Measurements from ENCODE around the gene NHLH1.
A peak's percentile ranks its signal among the peaks of the same experiment; 100 is the strongest.

Gene NHLH1

DNA sequence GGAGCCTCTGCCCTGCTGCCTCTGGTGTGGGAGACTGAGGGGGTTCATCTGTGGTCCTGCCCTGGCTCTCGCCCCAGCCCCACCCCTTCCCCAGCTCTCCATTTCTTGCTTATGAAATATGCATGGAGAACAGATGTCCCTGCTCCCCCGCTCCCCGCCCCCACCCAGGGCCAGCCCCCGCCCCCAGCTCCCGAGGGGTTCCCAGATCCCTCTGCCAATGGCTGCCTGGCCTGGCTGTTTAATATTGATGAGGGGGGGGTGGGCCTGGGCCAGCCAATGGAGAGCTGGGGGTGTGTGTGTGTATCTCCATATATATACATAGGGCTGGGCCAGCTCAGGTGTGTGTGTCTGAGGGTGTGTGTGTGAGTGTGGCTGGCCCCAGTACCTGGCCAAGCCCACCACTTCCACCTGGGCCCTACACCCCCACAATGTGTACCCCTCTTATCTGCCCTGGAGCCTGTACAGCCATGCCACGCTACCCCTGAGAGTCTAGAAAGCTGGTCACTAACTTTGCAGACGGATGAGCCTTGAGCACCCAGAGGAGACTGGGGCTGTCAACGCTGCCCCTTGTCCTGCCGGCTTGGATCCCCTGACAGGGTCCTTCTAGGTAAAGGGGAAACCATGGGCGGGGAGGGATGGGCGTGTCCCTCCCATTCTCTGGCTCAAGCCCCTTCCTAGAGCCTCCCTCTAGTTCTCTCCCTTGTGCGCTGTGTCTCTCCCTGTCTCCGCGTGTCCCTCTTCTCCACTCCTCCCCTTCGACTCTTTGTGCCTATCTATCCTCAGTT lies at the start of gene NHLH1:
TSS of gene NHLH1 (plus strand) at position 341 of the 785 bp plus-strand sequence. CDS start 3,661 bp downstream, outside the sequence.
- no peak within 1 kb of the TSS for H3K9ac ChIP-seq (ENCODE audit: low read length)

DNA sequence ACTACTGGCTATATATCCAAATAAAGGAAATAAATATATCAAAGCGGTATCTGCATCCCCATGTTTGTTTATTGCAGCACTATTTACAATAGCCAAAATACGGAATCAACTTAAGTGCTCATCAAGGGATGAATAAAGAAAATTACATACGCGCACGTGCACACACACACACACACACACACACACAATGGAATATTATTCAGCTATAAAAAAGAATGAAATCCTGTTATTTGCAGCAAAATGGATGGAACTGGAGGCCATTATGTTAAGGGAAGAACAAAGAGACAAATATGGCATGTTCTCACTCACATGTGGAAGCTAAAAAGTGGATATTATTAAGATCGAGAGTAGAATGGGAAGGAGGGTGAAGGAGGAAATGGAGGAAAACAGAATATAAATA lies 44.0 kb upstream of the NHLH1 start:
- Histone ChIP-seq H3K9ac (ENCODE audit: low read length) (no peak overlapping the region), H3K27me3 (ENCODE audit: control insufficient read depth in 1 of 2, insufficient read depth in 2 of 2, low read length in 2 of 2) (no peaks in the 10 kb centered on the region), H3K27ac (ENCODE audit: low read depth, low read length) (no peak overlapping the region), H3K4me3 (ENCODE audit: low read depth in 1 of 2, low read length in 2 of 2) (no peak overlapping the region), H3K9me3 (ENCODE audit: low read length) (no peaks in the 10 kb centered on the region), H3K4me1 (ENCODE audit: insufficient read depth, low read length) (no peaks in the 10 kb centered on the region), H3K36me3 (ENCODE audit: insufficient read depth, low read length) (peaks cover 48% of the 10 kb centered on the region)

More for the DNA sequence above, at the start of gene NHLH1:
- H3K9me3 ChIP-seq (ENCODE audit: low read length), result no peaks in the 10 kb centered on the region
- no peaks in the 10 kb centered on the region for H3K4me1 ChIP-seq (ENCODE audit: insufficient read depth, low read length)
- no peaks in the 10 kb centered on the region for H3K36me3 ChIP-seq (ENCODE audit: insufficient read depth, low read length)
- H3K4me3 ChIP-seq (ENCODE audit: low read depth in 1 of 2, low read length in 2 of 2), result no peak within 1 kb of the TSS
- H3K27ac ChIP-seq (ENCODE audit: low read depth, low read length), result no peak within 1 kb of the TSS
- peaks cover 0 to 10% of the 10 kb centered on the region in 2 donors for H3K27me3 ChIP-seq (ENCODE audit: control insufficient read depth in 1 of 2, insufficient read depth in 2 of 2, low read length in 2 of 2)

DNA sequence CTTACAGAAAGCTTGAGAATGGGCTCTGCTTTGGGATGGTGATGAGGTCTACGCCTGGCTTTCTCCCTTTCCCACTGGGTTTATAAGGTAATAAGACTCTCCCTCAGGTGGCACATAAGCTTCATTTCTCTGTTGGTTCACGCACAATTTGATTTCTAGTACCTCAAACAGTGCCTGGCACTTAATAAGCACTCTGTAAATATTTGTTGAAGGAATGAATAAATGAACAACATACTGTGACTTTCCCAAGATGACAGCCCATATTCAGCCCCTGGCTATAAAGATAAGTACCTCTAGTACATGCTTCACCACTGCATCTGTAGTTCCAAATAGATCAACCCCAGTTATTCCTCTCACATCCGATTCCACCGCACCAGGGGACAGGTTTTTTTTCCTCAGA lies 41.6 kb upstream of the NHLH1 start:
- Histone ChIP-seq H3K4me1 (ENCODE audit: insufficient read depth, low read length) (no peaks in the 10 kb centered on the region), H3K36me3 (ENCODE audit: insufficient read depth, low read length) (peaks cover 61% of the 10 kb centered on the region), H3K9ac (ENCODE audit: low read length) (no peak overlapping the region)

DNA sequence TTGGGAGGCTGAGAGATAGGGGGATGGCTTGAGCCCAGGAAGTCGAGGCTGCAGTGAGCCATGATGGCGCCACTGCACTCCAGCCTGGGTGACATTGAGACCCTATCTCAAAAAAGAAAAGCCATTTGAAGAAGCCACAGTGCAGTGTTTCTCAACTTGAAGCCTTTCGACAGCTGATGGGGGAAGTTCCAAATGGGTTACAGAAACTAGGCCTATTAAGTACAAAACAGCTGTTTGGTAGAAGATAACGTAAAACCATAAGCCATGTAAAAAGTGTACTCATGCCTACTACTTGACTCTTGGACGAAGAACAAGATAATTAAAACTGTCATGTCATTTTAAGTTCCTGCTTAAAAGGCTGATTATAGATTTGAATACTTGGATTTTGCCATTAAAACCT lies 40.5 kb upstream of the NHLH1 start:
- Histone ChIP-seq H3K36me3 (ENCODE audit: insufficient read depth, low read length) (peaks cover 72% of the 10 kb centered on the region), H3K9me3 (ENCODE audit: low read length) (no peaks in the 10 kb centered on the region), H3K27ac (ENCODE audit: low read depth, low read length) (no peak overlapping the region)

More for the DNA sequence above, 41.6 kb upstream of the NHLH1 start:
- H3K27me3 ChIP-seq (ENCODE audit: control insufficient read depth in 1 of 2, insufficient read depth in 2 of 2, low read length in 2 of 2), result no peaks in the 10 kb centered on the region
- H3K9me3 ChIP-seq (ENCODE audit: low read length), result no peaks in the 10 kb centered on the region
- no peak overlapping the region for H3K4me3 ChIP-seq (ENCODE audit: low read depth in 1 of 2, low read length in 2 of 2)
- no peak overlapping the region for H3K27ac ChIP-seq (ENCODE audit: low read depth, low read length)

DNA sequence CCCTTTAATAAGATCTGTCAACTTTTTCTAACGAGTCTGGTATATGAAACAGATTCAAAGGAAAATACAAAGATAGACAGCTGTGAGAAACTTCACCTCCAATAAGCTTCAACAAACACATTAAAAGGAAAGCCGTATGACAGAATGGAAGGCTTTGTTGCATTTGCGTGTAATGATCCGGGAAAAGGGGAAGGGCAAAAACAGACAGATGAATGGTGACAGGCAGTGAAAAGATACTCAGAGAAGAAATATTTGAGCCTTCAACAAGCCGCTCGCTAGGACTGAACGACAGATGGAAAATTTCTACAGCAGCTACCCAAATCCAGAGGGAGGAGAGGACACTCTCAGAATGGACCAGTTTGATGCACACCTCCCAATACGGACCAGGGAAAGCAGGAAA lies 38.7 kb upstream of the NHLH1 start:
- no peak overlapping the region for H3K9ac ChIP-seq (ENCODE audit: low read length)

More for the DNA sequence above, 40.5 kb upstream of the NHLH1 start:
- H3K4me1 ChIP-seq (ENCODE audit: insufficient read depth, low read length), result no peaks in the 10 kb centered on the region
- no peak overlapping the region for H3K9ac ChIP-seq (ENCODE audit: low read length)
- H3K4me3 ChIP-seq (ENCODE audit: low read depth in 1 of 2, low read length in 2 of 2), result no peak overlapping the region
- no peaks in the 10 kb centered on the region for H3K27me3 ChIP-seq (ENCODE audit: control insufficient read depth in 1 of 2, insufficient read depth in 2 of 2, low read length in 2 of 2)

DNA sequence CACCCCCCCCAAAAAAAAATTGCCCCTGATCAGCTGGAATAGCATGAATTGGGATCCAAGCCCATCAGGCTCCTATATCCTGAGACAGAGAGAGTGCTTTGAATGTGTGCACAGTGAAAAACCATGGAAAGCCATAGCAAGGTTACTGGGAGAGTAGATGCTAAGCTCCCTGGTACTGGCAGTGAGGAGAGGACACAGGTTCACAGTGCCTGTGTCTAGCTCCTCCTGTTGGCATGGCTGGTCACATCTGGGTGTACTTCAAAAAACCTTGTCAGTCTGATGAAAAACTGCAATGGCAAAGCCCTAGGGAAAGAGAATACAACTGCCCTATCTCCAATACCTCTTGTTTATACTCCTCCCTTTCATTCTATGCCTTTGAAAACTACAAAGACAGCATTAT lies 36.8 kb upstream of the NHLH1 start:
- Histone ChIP-seq H3K27me3 (ENCODE audit: control insufficient read depth in 1 of 2, insufficient read depth in 2 of 2, low read length in 2 of 2) (no peaks in the 10 kb centered on the region), H3K9ac (ENCODE audit: low read length) (no peak overlapping the region), H3K27ac (ENCODE audit: low read depth, low read length) (no peak overlapping the region), H3K4me3 (ENCODE audit: low read depth in 1 of 2, low read length in 2 of 2) (no peak overlapping the region), H3K9me3 (ENCODE audit: low read length) (no peaks in the 10 kb centered on the region), H3K36me3 (ENCODE audit: insufficient read depth, low read length) (peaks cover 83% of the 10 kb centered on the region), H3K4me1 (ENCODE audit: insufficient read depth, low read length) (no peaks in the 10 kb centered on the region)

More for the DNA sequence above, 38.7 kb upstream of the NHLH1 start:
- Histone ChIP-seq H3K36me3 (ENCODE audit: insufficient read depth, low read length) (peaks cover 74% of the 10 kb centered on the region), H3K27ac (ENCODE audit: low read depth, low read length) (no peak overlapping the region), H3K4me3 (ENCODE audit: low read depth in 1 of 2, low read length in 2 of 2) (no peak overlapping the region), H3K9me3 (ENCODE audit: low read length) (no peaks in the 10 kb centered on the region), H3K4me1 (ENCODE audit: insufficient read depth, low read length) (no peaks in the 10 kb centered on the region), H3K27me3 (ENCODE audit: control insufficient read depth in 1 of 2, insufficient read depth in 2 of 2, low read length in 2 of 2) (no peaks in the 10 kb centered on the region)

DNA sequence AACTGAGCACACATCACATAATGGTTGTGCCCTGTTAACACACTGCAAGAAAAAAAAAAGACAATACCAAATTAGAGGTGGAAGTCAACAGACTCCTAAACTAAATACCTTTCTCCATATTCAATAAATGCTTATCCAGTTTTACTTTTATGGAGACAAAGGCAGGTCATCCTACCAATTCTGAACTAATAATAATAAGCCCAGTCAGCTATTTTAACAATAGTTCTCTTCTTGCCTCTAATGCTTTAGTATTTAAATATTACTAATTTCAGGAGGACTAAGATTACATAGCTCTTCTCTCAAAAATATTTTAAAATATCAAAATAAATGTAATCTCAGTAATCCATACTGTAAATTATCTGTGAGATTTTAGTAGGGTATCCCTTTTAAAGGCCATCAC lies 34.4 kb upstream of the NHLH1 start:
- Histone ChIP-seq H3K9me3 (ENCODE audit: low read length) (no peaks in the 10 kb centered on the region), H3K27ac (ENCODE audit: low read depth, low read length) (no peak overlapping the region), H3K27me3 (ENCODE audit: control insufficient read depth in 1 of 2, insufficient read depth in 2 of 2, low read length in 2 of 2) (no peaks in the 10 kb centered on the region), H3K4me3 (ENCODE audit: low read depth in 1 of 2, low read length in 2 of 2) (no peak overlapping the region), H3K4me1 (ENCODE audit: insufficient read depth, low read length) (no peaks in the 10 kb centered on the region), H3K36me3 (ENCODE audit: insufficient read depth, low read length) (peaks cover 63% of the 10 kb centered on the region), H3K9ac (ENCODE audit: low read length) (no peak overlapping the region)

DNA sequence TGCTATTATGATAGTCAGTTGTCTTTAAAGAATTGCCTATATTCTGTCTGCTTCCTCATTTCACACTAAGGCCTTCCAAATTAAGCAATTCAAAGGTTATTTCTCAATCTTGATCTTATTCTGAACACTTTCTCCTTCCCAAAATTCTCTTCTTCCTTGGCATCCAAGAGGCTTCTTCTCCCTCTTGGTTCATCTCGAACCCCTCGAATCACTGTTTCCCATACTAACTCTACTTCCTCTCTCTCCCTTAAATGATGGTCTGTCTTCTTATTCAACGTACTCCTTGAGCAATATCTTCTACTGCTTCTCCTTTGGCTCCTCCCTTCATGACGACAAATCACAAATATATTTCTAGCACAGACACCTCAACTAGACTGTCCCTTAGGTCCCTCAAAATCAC lies 28.3 kb upstream of the NHLH1 start:
- H3K9ac ChIP-seq (ENCODE audit: low read length), result no peak overlapping the region
- peaks cover 40% of the 10 kb centered on the region for H3K36me3 ChIP-seq (ENCODE audit: insufficient read depth, low read length)
- no peak overlapping the region for H3K27ac ChIP-seq (ENCODE audit: low read depth, low read length)
- H3K27me3 ChIP-seq (ENCODE audit: control insufficient read depth in 1 of 2, insufficient read depth in 2 of 2, low read length in 2 of 2), result no peaks in the 10 kb centered on the region
- no peaks in the 10 kb centered on the region for H3K9me3 ChIP-seq (ENCODE audit: low read length)
- peaks cover 15% of the 10 kb centered on the region for H3K4me1 ChIP-seq (ENCODE audit: insufficient read depth, low read length)
- H3K4me3 ChIP-seq (ENCODE audit: low read depth in 1 of 2, low read length in 2 of 2), result no peak overlapping the region

DNA sequence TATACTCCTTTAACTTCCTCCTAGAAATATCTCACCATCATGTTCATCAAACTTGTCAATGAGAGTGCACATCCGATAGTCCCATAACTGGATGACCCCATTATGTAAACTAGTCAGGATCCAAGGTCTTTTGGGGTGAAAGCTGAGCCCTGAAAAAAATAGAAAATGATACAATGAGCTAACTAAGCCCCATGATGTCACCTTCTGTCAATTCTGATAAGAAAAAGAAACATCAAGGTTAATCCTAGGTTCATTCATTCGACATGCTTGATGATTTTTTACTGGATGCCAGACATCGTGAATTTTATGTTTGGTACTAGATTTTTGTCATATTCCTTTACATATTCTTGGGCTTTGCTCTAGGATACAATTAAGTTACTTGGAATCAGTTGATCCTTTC lies 26.7 kb upstream of the NHLH1 start:
- no peak overlapping the region for H3K4me3 ChIP-seq (ENCODE audit: low read depth in 1 of 2, low read length in 2 of 2)
- H3K9ac ChIP-seq (ENCODE audit: low read length), result no peak overlapping the region
- H3K4me1 ChIP-seq (ENCODE audit: insufficient read depth, low read length), result peaks cover 25% of the 10 kb centered on the region
- H3K9me3 ChIP-seq (ENCODE audit: low read length), result no peaks in the 10 kb centered on the region
- no peaks in the 10 kb centered on the region for H3K27me3 ChIP-seq (ENCODE audit: control insufficient read depth in 1 of 2, insufficient read depth in 2 of 2, low read length in 2 of 2)
- H3K27ac ChIP-seq (ENCODE audit: low read depth, low read length), result no peak overlapping the region
- H3K36me3 ChIP-seq (ENCODE audit: insufficient read depth, low read length), result peaks cover 25% of the 10 kb centered on the region

DNA sequence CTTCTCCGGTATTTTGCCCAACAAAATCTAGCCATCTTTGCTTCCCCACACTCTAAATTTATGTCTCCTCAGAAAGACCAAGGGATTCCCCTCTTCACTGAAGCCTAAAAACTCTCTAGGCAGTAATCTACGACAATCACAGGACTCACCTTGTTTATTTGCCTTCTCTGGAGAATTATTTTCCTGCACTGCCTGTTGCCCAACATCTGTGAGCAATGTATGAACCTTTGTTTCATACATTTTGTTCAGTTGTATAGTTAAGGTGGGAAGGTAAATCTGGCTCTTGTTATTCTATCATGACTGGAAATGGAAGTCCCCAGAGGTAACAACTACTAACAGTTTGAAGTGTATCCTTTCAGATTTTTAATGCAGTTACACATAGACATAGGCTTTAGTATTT lies 26.0 kb upstream of the NHLH1 start:
- no peaks in the 10 kb centered on the region for H3K27me3 ChIP-seq (ENCODE audit: control insufficient read depth in 1 of 2, insufficient read depth in 2 of 2, low read length in 2 of 2)
- no peak overlapping the region for H3K4me3 ChIP-seq (ENCODE audit: low read depth in 1 of 2, low read length in 2 of 2)
- peaks cover 25% of the 10 kb centered on the region for H3K36me3 ChIP-seq (ENCODE audit: insufficient read depth, low read length)
- H3K27ac ChIP-seq (ENCODE audit: low read depth, low read length), result no peak overlapping the region
- H3K9me3 ChIP-seq (ENCODE audit: low read length), result no peaks in the 10 kb centered on the region
- H3K9ac ChIP-seq (ENCODE audit: low read length), result no peak overlapping the region
- peaks cover 25% of the 10 kb centered on the region for H3K4me1 ChIP-seq (ENCODE audit: insufficient read depth, low read length)

DNA sequence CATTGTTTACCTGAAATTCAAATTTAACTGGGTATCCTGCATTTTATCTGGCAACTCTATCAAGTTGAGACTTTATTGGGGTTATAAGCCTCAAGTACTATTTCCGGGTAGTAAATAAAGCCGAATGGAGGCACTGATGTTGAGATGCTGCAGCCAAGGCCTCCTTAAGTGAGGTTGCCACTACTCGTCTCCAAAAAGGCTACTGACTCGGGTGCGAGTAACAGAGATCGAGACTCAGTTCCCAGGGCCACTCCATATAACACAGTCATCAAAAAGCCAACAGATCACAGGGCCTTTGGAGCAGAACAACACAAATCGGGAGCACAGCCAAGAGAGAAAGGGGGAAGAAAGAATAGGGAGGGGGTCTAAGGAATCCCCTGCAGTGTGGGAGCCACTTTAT lies 24.3 kb upstream of the NHLH1 start:
- Histone ChIP-seq H3K27ac (ENCODE audit: low read depth, low read length) (peak overlapping the region; percentile 90), H3K9ac (ENCODE audit: low read length) (peak overlapping the region; percentile 95), H3K27me3 (ENCODE audit: control insufficient read depth in 1 of 2, insufficient read depth in 2 of 2, low read length in 2 of 2) (no peaks in the 10 kb centered on the region), H3K36me3 (ENCODE audit: insufficient read depth, low read length) (peaks cover 29% of the 10 kb centered on the region), H3K9me3 (ENCODE audit: low read length) (no peaks in the 10 kb centered on the region), H3K4me1 (ENCODE audit: insufficient read depth, low read length) (peaks cover 25% of the 10 kb centered on the region), H3K4me3 (ENCODE audit: low read depth in 1 of 2, low read length in 2 of 2) (peak overlapping the region; percentile 90 to 92)
